HG03108 (cell line): Measurements from ENCODE around the gene BDH1.

Experiments used
- ATAC-seq: cut with Tn5 transposase; IDR thresholded peaks from one replicate; pipeline ENCODE4 v1.9.1; 2021; ENCODE audit warnings: moderate library complexity; ENCODE audit not compliant: unreplicated experiment

BDH1 gene

DNA sequence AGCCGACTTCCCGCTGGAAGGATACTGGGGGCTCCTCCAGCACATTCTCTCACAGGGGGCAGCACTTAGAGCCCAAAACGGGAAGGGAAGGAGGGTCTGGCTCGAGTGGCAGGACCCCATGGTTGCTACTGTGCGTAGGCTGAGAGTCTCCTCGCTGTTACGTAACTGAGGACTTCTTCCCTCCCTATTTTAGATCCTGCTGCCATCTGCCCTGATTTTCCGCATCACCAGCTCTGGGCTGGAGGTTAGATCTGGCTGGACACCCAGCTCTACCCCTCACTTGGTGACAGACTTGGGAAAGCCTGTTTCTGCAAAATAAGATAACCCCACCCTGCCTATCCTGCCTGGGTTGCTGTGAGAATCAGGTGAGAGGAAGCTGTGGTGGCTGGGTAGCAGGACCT, 47.7 kb downstream of the BDH1 start:
- no peak for ATAC-seq

DNA sequence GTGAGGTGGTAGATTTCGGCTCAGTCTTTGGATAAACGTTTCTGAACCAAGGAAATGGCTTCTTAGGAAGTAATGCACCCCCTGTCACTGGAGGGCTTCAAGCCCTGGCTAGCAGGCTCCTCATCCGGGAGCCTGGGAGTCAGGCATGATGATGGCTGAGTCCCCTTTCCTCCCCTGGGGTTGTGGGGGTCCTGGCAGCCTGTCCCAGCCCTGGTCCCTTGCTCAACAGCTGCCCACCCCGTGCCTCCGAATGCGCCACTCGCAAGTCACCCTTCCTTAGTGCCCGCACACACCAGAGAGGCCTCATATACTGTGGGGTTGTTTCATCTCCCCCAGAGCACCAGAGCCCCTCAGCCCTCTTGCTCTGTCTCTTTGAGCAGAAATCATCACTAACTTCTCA, 48.2 kb downstream of the BDH1 start:
- ATAC-seq: no peak

DNA sequence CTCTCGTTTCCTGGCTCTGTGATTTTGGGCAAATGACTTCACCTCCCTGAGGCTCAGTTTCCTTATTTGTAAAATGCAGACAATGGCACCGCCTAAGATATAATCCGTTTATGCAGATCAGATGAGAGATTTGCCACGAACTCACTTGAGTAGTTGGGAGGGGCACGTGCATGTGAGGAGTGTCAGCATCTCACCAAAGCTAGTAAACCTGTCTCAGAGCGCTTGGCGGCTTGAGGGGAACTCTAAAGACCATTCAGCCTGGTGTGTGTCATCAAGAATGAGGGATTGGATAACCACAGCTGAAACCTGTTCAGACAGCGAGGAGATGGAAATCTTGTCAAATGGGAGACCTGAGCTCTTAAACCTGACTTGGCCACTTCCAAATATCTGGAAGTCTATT, 48.7 kb downstream of the BDH1 start:
- no peak for ATAC-seq

GRCh38 chr3:197505796-197506548, 49.8 kb downstream of the BDH1 start:
- no peak for ATAC-seq

DNA sequence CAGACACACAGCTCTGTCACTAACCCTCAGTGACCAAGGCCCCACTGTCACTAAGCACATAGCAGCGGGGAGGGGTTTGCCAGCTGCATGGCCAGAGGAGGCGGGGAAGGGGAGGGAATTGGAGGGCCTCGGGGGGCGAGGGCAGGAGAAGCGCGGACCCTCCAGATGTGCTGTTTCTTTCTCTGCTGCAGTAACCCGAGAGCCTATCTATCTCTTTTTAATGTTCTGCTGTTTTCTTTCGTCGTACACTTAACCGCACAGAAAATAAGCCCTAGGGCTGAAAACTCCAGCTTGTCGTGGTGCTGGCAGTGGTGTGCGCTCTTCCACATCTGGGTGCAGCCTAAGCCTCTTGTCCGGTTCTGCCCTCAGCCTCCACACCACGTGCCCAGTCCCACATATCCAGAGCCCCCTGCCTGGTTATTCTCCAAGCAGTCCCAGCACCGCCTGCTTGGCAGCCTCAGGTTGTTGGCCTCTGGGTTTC, 51.1 kb downstream of the BDH1 start:
- ATAC-seq: no peak

DNA sequence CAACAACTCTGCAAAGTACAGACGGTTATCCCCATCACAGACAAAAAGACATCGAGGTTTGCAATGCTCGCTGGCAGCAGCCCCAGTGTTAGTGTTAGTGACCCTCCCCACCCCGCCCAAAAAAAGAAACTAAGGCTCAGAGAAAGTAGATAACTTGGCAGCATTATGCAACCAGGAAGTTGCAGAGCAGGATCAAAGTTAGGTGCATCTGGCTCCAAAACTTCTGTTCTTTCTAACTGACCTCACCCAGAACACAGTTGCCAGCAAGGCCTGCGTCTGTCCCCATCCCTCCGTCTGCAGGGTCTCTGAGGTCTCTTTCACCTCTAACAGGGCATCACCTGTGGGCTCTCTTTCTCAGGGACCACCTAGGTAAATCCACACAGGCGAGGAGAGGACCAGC, 51.5 kb downstream of the BDH1 start:
- no peak for ATAC-seq

GRCh38 chr3:197503652-197504051, 52.1 kb downstream of the BDH1 start:
- no peak for ATAC-seq

- peak; percentile 52 for ATAC-seq
These were observed 53.7 kb downstream of the BDH1 start for GRCh38 chr3:197501879-197502620.

DNA sequence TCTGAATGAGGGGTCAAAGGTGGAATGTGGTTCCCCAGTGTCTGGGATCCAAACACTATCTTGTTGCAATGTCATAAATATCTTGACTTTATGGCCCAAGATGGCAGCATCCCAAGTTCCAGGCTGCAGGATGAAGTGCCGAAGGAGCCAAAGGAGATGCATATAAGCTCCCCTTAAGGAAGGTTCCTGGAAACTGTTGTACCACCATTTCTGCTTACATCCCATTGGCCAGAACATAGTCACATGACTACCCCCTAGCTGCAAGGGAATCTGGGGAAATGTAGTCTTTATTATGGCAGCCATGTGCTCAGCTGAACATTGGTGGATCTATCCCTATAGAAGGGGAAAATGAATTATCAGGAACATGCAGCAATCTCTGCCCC, 54.3 kb downstream of the BDH1 start:
- ATAC-seq: no peak

DNA sequence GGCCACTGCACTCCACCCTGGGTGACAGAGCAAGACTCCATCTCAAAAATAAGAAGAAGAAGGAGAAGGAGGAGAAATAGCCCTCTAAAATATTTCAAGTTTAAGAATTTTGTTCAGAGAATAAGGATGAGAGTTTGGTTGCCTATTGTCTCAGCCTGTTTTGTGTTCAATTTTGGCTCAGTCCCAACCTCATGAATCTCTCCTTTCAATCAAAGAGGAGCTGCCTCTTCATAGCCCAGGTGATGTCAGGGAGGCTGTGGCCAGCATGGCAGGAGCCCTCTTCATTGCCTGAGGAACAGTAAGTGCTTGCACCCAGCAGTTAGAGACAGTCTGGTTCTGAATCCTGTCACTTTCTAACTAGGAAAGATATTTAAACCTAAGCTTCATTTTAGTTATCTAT, 55.0 kb downstream of the BDH1 start:
- ATAC-seq: no peak

DNA sequence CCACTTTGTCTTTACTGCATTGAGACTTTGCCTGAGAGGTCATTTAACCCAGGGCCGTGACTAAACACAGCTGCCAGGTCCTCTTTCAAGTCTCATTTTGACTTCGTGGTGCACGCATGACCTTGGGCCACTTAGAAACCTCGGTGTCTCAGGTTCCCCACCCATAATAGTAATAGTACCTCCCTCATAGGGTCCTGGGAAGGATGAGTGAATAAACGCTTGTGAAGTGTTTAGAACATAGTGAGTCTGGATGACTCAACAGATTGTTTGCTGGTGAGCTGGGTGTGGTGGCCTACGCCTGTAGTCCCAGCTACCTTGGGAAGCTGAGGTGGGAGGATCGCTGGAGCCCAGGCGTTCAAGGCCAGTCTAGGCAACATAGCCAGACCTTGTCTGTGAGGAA, 56.3 kb downstream of the BDH1 start:
- no peak for ATAC-seq

- ATAC-seq: no peak
These were observed 57.1 kb downstream of the BDH1 start for GRCh38 chr3:197498499-197499241.

GRCh38 chr3:197496746-197497125, 59.0 kb downstream of the BDH1 start:
- ATAC-seq: no peak

GRCh38 chr3:197495999-197496745, 59.6 kb downstream of the BDH1 start:
- ATAC-seq: no peak

GRCh38 chr3:197495499-197495898, 60.3 kb downstream of the BDH1 start:
- peak; percentile 60 for ATAC-seq

GRCh38 chr3:197495059-197495455, 60.7 kb downstream of the BDH1 start:
- peak; percentile 20 for ATAC-seq

DNA sequence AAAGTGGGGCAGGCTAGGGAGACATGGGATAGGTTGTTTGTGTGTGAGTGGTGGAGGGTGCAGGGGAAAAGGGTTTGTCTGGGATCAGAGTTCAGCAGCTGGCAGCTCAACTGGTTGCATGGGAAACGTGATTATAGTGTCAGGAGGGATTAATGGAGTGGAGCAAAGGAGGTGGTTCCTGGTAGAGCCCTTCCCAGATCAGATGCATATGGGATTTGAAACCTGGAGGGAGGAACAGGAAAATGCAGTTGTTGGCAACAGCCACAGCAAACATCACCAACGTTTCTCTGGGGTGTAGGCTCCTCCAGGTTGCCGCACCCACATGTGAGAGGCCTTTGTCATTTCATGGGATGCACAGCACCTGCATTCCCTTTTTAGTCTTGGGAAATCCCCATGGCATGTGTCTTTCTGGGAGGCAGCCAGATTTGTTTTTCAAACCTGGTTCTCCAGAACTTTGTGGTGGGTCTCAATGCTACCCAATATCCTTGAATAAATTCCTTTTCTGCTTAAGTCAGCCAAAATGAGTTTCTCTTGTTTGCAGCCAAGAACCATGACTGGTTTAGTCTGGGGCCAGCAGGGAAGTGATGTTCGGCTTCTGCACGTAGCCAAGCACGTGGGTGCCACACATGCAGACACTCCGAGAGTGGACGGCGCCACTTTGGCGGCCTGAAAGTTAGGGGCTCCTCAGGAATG, 61.3 kb downstream of the BDH1 start:
- ATAC-seq: no peak

DNA sequence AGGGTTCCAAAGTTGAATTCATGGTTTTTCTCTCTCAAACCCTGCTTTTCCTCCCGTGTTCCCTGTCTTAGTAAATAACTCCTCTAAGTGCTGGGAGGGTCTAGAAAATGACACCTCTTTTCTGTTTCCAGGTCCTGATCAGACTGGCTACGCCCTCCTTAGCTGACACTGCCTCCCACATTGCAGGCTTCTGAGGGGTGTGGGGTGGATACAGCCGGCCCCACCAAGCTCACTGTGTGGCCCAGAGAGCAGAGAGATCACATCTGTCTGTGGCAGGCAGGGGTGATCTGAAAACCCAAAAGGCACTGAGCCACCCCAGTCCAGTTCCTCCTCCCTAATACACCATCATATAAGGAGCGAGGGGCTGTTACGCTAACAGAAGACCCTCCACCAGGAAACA, 62.7 kb downstream of the BDH1 start:
- no peak for ATAC-seq

GRCh38 chr3:197491923-197492664, 63.7 kb downstream of the BDH1 start:
- ATAC-seq: no peak

- no peak for ATAC-seq
These were observed 64.3 kb downstream of the BDH1 start for GRCh38 chr3:197491478-197491877.
